ENCODE measurements around the gene IFI27L1. TPM values are rescaled to one million over a fixed set of nuclear protein-coding genes. Genes with fewer than 3 reads are reported as not detected.
"Not testable (repeated sequence)": the region's sequence is repeated elsewhere in the genome, so short reads cannot be mapped to it uniquely, and the experiment has no call there.

IFI27L1 gene
- total RNA-seq, 2 donors from 2014 or later, result 15.8 to 27.4 TPM

GRCh38 chr14:94059998-94060397 is 21.1 kb upstream of the IFI27L1 start:
- intact Hi-C loops (cut with DNase I), result no loop called here
- H3K9ac ChIP-seq (ENCODE audit: low read depth in 2 of 2, low read length in 2 of 2), result no peak overlapping the region
- H3K36me3 ChIP-seq, result peaks cover 14% of the 10 kb centered on the region
- DNase-seq, result no peak
- peaks cover 9% of the 10 kb centered on the region for H3K4me1 ChIP-seq
- no peaks in the 10 kb centered on the region for H3K27me3 ChIP-seq
- no peak for TF ChIP-seq CTCF (IDR thresholded peaks at IDR 0.05)
- H3K27ac ChIP-seq, result no peak overlapping the region
- H3K9me3 ChIP-seq, result no peaks in the 10 kb centered on the region
- no peak overlapping the region for H3K4me3 ChIP-seq

GRCh38 chr14:94062344-94062940 is 18.7 kb upstream of the IFI27L1 start:
- Histone ChIP-seq H3K4me1 (peaks cover 9% of the 10 kb centered on the region), H3K9me3 (no peaks in the 10 kb centered on the region), H3K27ac (no peak overlapping the region), H3K36me3 (peaks cover 7% of the 10 kb centered on the region), H3K4me3 (no peak overlapping the region), H3K9ac (ENCODE audit: low read depth in 2 of 2, low read length in 2 of 2) (no peak overlapping the region), H3K27me3 (no peaks in the 10 kb centered on the region)
- no peak for TF ChIP-seq CTCF (IDR thresholded peaks at IDR 0.05)
- intact Hi-C loops (cut with DNase I), result no loop called here
- no peak for DNase-seq

- intact Hi-C loops (cut with DNase I), result no loop called here
- DNase-seq, result peak; percentile 84
- peak overlapping the region; percentile 75 for H3K27ac ChIP-seq
- no peak for TF ChIP-seq CTCF (IDR thresholded peaks at IDR 0.05)
- no peaks in the 10 kb centered on the region for H3K9me3 ChIP-seq
- no peaks in the 10 kb centered on the region for H3K4me1 ChIP-seq
- H3K9ac ChIP-seq (ENCODE audit: low read depth in 2 of 2, low read length in 2 of 2), result no peak overlapping the region
- H3K36me3 ChIP-seq, result peaks cover 7% of the 10 kb centered on the region
- H3K27me3 ChIP-seq, result no peaks in the 10 kb centered on the region
- no peak overlapping the region for H3K4me3 ChIP-seq
Measured at GRCh38 chr14:94066089-94066676, 14.9 kb upstream of the IFI27L1 start.

GRCh38 chr14:94072076-94072475 is 9.0 kb upstream of the IFI27L1 start:
- H3K36me3 ChIP-seq; H3K9me3 ChIP-seq; H3K27ac ChIP-seq; H3K4me3 ChIP-seq; DNase-seq; H3K4me1 ChIP-seq; H3K9ac ChIP-seq (ENCODE audit: low read depth in 2 of 2, low read length in 2 of 2); H3K27me3 ChIP-seq; intact Hi-C loops (cut with DNase I): not testable (repeated sequence)

- no peak for DNase-seq
- no peak for TF ChIP-seq CTCF (IDR thresholded peaks at IDR 0.05)
- no peak overlapping the region for H3K27ac ChIP-seq
- no peak overlapping the region for H3K4me3 ChIP-seq
- H3K9me3 ChIP-seq, result no peaks in the 10 kb centered on the region
- H3K36me3 ChIP-seq, result no peaks in the 10 kb centered on the region
- peaks cover 15% of the 10 kb centered on the region for H3K4me1 ChIP-seq
- no peak overlapping the region for H3K9ac ChIP-seq (ENCODE audit: low read depth in 2 of 2, low read length in 2 of 2)
- H3K27me3 ChIP-seq, result no peaks in the 10 kb centered on the region
- intact Hi-C loops (cut with DNase I), result no loop called here
Measured at GRCh38 chr14:94074534-94074933, 6.6 kb upstream of the IFI27L1 start.

- Histone ChIP-seq H3K27me3 (no peaks in the 10 kb centered on the region), H3K36me3 (no peaks in the 10 kb centered on the region), H3K9ac (ENCODE audit: low read depth in 2 of 2, low read length in 2 of 2) (no peak overlapping the region), H3K4me3 (no peak overlapping the region), H3K27ac (no peak overlapping the region), H3K4me1 (peaks cover 15% of the 10 kb centered on the region), H3K9me3 (no peaks in the 10 kb centered on the region)
- no peak for TF ChIP-seq CTCF (IDR thresholded peaks at IDR 0.05)
- intact Hi-C loops (cut with DNase I), result no loop called here
- no peak for DNase-seq
Measured at GRCh38 chr14:94075008-94075407, 6.1 kb upstream of the IFI27L1 start.
